ENCODE measurements around the gene SLC25A14. TPM values are rescaled to one million over a fixed set of nuclear protein-coding genes. Genes with fewer than 3 reads are reported as not detected.
"Not testable (repeated sequence)": the region's sequence is repeated elsewhere in the genome, so short reads cannot be mapped to it uniquely, and the experiment has no call there.

The SLC25A14 gene
- total RNA-seq, 1 donor from 2014 or later: 8.0 TPM

DNA sequence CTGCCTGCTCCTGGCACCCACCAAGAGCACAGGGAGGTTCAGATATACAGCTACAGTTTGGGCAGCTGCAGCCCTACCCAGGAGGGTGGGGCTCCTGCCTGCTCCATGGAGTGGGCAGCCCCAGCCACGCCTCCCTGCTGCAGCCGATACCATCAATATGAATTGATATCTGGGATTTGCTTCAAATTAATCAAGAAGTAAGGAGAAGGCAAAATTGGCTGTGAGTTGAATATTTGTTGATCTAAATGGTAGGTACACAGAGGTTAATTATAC, 39.8 kb upstream of the SLC25A14 start:
- Histone ChIP-seq H3K4me3 (no peak overlapping the region), H3K9me3 (no peaks in the 10 kb centered on the region), H3K27me3 (no peaks in the 10 kb centered on the region), H3K4me1 (no peaks in the 10 kb centered on the region), H3K36me3 (no peaks in the 10 kb centered on the region), H3K27ac (no peak overlapping the region)
- TF ChIP-seq, protein P1, sequence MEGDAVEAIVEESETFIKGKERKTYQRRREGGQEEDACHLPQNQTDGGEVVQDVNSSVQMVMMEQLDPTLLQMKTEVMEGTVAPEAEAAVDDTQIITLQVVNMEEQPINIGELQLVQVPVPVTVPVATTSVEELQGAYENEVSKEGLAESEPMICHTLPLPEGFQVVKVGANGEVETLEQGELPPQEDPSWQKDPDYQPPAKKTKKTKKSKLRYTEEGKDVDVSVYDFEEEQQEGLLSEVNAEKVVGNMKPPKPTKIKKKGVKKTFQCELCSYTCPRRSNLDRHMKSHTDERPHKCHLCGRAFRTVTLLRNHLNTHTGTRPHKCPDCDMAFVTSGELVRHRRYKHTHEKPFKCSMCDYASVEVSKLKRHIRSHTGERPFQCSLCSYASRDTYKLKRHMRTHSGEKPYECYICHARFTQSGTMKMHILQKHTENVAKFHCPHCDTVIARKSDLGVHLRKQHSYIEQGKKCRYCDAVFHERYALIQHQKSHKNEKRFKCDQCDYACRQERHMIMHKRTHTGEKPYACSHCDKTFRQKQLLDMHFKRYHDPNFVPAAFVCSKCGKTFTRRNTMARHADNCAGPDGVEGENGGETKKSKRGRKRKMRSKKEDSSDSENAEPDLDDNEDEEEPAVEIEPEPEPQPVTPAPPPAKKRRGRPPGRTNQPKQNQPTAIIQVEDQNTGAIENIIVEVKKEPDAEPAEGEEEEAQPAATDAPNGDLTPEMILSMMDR (IDR thresholded peaks at IDR 0.05): no peak
- DNase-seq (no peak), ATAC-seq (no peak)
- intact Hi-C loops (cut with DNase I): no loop called here

DNA sequence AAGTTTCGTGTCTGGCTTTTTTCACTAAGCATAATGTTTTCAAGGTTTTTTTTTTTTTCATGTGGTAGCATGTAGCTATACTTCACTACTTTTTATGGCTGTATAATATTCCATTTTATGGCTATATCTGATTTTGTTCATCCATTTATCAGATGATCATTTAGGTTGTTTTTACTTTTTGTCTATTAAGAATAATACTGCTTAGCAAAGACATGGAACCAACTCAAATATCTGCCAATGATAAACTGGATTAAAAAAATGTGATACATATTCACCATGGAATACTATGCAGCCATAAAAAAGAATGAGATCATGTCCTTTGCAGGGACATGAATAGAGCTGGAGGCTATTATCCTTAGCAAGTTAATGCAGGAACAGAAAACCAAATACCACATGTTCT, 38.3 kb upstream of the SLC25A14 start:
- TF ChIP-seq, protein P1 (IDR thresholded peaks at IDR 0.05): no peak
- Histone ChIP-seq H3K27ac (no peak overlapping the region), H3K4me1 (no peaks in the 10 kb centered on the region), H3K27me3 (no peaks in the 10 kb centered on the region), H3K9me3 (no peaks in the 10 kb centered on the region), H3K36me3 (no peaks in the 10 kb centered on the region), H3K4me3 (no peak overlapping the region)
- intact Hi-C loops (cut with DNase I): no loop called here
- DNase-seq: no peak
- ATAC-seq: no peak

DNA sequence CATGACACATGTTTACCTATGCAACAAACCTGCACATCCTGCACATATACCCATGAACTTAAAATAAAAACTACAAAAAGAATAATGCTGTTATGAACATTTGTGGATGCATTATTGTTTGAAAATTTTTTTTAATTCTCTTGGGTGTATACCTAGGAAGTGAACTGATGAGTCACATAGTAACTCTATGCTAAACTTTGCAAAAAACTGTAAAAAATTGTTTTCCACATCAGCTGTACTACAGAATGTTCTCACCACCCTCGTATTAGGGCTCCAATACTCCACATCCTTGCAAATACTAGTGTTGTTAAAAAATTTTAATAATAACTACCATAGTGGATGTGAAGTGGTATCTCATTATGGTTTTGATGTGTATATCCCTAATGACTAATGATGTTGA, 37.7 kb upstream of the SLC25A14 start:
- Histone ChIP-seq H3K9me3 (no peaks in the 10 kb centered on the region), H3K4me3 (no peak overlapping the region), H3K27ac (no peak overlapping the region), H3K27me3 (no peaks in the 10 kb centered on the region), H3K36me3 (no peaks in the 10 kb centered on the region), H3K4me1 (no peaks in the 10 kb centered on the region)
- TF ChIP-seq, protein P1 (IDR thresholded peaks at IDR 0.05): no peak
- intact Hi-C loops (cut with DNase I): no loop called here
- ATAC-seq (no peak), DNase-seq (no peak)

DNA sequence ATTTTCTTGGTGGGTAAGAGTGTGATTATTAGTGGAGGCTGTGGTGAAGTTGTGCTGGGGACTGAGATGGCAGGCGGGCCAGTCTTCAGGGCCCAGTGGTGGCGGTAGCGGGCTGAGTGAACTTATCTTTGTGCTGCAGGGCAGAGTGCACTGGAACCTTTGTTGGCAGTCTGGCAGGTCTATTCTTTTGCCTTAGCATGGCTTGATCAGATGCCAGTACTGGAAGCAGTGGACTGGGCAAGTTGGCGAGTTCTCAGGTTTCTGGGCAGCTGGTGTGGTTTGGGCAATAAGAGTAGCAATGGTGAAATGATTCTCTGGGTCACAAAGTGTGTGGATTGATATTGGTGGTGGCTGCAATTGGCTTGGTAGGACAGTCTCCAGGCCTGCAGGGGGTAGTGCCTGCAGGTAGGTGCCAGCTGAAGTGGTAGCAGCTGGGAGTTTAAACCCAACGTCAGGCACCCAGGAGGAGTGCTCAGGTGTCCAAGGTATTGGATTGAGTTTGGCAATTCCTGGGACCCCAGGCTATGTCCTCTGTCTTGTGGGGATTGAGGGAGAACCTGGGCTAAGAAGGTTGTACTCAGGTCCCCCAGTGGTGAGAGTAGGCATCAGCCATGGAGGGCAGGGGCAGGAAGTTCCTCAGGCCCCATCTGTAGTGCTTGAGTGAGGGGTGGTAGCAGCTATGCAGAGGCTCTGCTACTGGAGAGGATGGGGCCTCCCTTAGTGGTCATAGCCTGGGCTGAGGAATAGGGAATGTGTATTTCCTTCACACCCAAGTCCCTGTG, 34.9 kb upstream of the SLC25A14 start:
- intact Hi-C loops (cut with DNase I): no loop called here
- H3K27me3 ChIP-seq: no peaks in the 10 kb centered on the region
- H3K36me3 ChIP-seq: no peaks in the 10 kb centered on the region
- TF ChIP-seq, protein P1 (IDR thresholded peaks at IDR 0.05): no peak
- no peak overlapping the region for H3K4me3 ChIP-seq
- no peaks in the 10 kb centered on the region for H3K9me3 ChIP-seq
- no peak overlapping the region for H3K27ac ChIP-seq
- DNase-seq (no peak), ATAC-seq (no peak)
- no peaks in the 10 kb centered on the region for H3K4me1 ChIP-seq

DNA sequence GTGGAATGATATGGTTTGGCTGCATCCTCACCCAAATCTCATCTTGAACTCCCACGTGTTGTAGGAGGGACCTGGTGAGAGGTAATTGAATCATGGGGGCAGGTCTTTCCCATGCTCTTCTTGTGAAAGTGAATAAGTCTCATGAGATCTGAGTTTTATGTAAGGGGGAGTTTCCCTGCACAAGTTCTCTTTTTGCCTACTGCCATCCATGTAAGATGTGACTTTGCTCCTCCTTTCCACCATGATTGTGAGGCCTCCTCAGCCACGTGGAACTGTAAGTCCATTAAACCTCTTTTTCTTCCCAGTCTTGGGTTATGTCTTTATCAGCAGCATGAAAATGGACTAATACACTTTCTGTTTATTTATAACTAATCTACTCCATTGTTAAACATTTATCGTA, 19.8 kb upstream of the SLC25A14 start:
- intact Hi-C loops (cut with DNase I); ATAC-seq: not testable (repeated sequence)

DNA sequence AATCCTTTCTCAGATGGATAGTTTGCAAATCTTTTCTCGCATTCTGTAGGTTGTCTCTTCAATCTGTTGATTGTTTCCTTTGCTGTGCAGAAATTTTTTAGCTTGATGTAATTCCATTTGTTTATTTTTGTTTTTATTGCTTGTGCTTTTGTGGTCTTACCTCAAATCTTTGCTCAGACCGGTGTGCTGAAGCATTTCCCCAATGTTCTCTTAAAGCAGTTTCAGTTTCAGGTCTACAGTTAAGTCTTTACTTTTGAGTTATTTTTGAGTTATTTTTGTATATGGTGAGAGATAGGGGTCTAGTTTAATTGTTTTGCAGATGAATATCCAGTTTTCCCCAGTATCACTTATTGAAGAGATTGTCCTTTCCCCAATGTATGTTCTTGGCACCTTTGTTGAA, 18.2 kb upstream of the SLC25A14 start:
- ATAC-seq: no peak
- no peak overlapping the region for H3K4me3 ChIP-seq
- H3K4me1 ChIP-seq: no peaks in the 10 kb centered on the region
- no peak overlapping the region for H3K27ac ChIP-seq
- no peaks in the 10 kb centered on the region for H3K9me3 ChIP-seq
- intact Hi-C loops (cut with DNase I): no loop called here
- H3K27me3 ChIP-seq: no peaks in the 10 kb centered on the region
- DNase-seq: no peak
- TF ChIP-seq, protein P1 (IDR thresholded peaks at IDR 0.05): no peak
- no peaks in the 10 kb centered on the region for H3K36me3 ChIP-seq

More for the DNA sequence above, 19.8 kb upstream of the SLC25A14 start:
- H3K9me3 ChIP-seq, H3K27ac ChIP-seq, H3K4me3 ChIP-seq, DNase-seq, H3K4me1 ChIP-seq, H3K27me3 ChIP-seq, H3K36me3 ChIP-seq: not testable (repeated sequence)
